NOMO-1 treated with dmso at 0.1 percent for 144 hours (cell line): ENCODE results near the gene ATXN7L3.
A peak's percentile ranks its signal among the peaks of the same experiment; 100 is the strongest.

Experiments used
- DNase-seq: peaks from one replicate; lab custom pipeline; 2025; ENCODE audit not compliant: unreplicated experiment; lab: John Stamatoyannopoulos, UW

The ATXN7L3 gene

GRCh38 chr17:44219108-44219615 lies 19.5 kb upstream of the ATXN7L3 start:
- DNase-seq = peak; percentile 39

GRCh38 chr17:44218344-44219107 lies 18.8 kb upstream of the ATXN7L3 start:
- peak; percentile 89 for DNase-seq

DNA sequence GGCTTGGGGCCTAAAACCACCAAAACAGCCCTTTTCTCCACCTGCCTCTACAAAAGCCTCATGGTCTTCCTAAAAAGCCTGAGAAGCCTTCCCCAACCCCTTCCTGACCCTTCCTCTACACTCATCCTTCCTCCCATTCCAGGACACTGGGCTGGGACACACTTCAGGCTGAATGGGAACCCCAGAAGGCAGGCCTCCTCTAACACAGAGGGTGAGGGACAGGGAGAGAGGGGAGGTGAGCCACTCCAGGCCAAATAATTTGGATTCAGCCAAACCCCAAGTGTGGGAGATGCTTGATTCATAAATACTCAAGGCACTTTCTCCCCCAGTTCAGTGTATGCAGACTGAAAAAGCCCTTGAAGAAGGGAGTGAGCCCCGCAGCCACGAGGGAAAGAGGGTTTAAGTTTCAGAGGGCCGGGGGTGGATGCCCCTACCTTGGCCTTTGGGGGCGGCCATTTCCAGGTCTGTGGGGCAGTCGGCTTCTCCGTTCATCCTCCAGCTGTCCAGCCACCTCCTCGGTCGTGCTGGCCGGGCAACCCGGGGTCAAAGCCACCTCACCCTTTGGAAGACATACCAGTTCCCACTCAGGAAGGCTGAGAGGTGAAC lies 18.2 kb upstream of the ATXN7L3 start:
- no peak for DNase-seq

DNA sequence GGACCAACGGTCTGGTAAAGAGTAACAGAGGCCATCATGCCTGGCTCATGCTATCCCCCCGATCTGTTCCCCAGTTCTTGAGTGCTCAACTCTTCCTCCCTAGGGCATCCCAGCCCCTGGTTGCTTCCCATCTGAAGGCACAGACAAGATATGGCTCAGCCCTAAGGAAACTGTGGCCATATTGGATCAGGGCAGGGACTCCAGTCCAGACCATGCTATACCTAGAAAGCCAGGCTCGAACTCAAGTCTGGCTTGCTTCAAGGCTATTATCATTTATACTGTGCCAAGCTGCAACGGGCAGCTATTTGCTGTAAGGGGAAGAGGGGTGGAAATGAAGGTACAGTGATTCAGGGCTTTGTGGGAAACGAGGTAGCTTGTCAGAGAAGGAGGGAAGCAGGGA lies 17.0 kb upstream of the ATXN7L3 start:
- no peak for DNase-seq

DNA sequence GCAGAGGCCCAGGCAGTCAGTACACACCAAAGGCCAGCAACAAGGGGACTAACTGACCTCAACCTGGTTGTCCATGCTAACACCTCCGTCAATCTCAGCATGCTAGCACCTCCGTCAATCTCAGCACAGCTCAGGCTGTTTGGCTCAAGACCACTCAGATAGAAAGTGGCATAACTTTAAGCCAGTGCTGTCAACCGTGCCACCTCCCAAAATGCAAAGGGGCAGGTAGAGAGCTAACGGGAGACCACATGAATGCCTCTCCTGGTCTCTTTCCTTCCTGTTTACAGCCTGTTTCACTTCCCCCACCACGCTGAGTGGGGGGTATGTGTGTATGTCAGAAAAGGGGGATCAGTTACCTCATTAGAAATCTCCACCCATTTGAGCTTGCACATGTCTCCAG lies 16.5 kb upstream of the ATXN7L3 start:
- DNase-seq = no peak

GRCh38 chr17:44214896-44215295 lies 15.2 kb upstream of the ATXN7L3 start:
- DNase-seq = no peak

DNA sequence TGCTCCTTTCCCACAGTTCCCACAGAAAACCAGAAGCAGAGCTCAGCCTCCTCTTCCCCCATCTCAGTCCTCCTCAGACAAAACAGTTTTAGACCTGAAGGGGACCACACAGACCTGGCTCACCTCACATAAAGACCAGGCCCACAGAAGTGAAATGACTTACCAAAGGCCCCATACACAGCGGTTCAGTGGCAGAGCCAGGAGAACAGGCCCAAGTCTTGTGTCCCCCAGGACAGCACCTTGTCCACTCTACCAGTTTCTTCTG lies 14.5 kb upstream of the ATXN7L3 start:
- no peak for DNase-seq

DNA sequence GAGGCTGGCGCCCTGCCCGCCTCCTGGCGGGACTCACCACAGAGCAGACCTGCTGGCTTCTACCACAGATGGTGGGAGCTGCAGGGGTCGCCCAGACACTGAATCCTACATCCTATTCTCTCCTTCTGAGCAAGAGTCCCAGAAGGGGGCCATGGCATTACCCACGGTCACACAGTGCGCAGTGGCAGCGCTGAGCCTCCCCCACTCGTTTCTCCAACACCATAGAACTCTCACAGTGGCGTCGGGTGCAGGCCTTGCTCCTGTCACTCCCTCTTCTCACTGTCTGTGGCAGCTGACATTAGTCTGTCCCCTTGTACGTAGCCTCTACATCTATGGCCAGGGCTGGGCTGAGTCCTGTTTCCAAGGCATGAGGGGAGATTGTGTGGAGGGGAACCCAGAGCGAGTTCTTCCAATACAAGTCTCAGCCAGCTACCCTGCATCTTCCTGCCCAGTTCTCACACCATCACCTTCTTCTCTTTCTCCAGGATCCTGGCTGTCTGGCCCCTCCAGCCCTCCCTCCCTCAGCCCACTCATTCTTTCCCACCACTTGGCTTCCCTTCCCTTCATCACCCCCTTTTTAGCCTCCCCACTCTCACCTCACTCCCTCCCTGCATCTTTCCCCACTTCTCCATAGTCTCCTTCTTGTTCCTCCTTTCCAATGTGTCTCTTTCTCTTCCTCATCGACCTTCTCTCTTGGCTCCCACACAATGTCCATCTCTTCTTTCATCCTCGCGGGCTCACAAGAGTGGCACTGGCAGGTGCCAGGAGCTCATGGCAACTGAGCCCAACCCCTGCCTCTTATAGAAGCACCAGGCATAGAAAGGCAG lies 13.9 kb upstream of the ATXN7L3 start:
- DNase-seq = no peak

DNA sequence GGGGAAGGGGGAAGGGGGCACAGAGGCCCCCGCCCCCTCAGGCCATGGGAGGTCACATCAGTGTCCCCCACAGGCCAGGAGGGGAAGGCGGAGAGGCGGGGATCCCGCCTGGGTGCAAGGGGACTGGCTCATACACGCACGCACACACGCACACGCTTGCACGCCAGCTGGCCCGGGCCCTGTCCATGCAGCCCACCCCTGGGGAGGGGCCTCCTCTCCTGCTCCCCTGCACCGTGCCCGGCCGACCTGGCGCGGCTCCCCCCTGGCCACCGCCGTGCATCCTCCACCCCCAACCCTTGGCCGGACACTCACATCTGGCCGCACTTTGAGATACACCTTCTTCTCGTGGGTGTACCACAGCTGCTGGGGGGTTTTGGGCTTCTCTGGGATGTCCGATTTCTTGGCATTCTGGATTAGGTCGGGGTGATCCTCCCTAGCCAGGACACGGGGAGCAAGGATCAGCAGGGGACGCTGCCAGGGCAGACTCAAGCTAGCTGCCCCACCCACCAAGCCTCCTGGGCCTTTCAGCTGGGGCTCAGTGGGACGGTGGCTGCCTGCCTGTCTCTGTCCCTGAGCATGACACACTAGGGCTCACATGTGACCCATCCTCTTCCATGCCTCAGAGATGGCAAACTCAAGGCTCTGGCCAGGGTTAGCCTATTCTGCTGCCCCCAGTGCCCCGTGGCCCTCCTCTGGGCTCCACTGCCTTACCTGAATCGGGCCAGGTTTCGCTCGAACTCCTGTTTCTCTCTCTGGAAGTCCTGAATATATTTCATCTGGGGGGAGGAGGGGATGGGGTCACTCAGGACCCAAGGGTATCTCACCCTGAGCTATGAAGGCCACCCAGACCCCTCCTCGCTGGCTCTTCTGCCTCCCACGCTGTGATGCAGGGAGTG lies 13.1 kb upstream of the ATXN7L3 start:
- no peak for DNase-seq

DNA sequence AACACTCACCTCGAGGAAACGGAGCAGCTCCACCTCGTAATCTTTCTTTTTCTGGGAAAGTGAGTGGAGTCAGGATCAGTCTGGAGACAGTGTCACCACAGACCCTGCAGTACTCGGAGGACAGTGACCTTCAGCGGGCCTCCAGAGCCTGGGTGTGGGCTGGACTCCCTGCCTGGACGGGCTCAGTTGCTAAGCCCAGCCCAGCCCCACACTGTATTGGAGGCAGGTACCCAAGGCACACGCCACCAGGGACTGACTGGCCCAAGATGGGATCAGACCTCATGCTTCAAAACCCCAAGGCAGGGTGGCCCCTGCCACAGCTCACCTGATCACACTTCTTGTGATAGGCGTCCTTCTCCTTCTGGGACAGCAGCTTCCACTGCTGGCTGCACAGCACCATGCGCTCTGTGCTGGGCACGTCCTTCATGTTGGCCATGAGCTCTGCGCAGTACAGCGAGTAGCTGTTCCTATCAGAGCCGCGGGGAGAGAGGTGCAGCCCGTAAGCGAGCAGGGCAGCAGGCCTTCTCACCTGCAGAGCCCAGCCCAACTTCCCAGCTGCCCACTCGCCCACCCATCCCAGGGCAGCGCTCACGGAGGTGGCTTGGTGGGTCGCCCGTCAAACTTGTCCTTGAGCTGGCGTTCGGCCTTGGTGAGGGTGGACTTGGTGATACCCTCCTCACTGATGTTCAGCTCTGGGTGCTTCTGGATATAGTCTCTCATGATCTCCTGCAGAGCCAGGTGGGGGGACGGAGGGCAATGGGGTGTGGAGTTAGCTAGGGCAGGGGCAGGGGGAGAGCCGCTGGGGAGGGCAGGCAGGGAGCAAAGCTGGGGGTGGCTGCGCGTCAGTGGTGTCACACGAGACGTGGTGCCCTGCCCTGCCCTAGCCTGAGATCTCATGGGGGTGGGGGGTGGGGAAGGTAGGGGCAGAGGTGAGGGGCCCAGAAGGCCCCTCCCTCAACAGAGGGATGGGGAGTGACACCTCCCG lies 11.9 kb upstream of the ATXN7L3 start:
- DNase-seq = no peak

GRCh38 chr17:44210342-44211192 lies 10.9 kb upstream of the ATXN7L3 start:
- DNase-seq = peak; percentile 95

DNA sequence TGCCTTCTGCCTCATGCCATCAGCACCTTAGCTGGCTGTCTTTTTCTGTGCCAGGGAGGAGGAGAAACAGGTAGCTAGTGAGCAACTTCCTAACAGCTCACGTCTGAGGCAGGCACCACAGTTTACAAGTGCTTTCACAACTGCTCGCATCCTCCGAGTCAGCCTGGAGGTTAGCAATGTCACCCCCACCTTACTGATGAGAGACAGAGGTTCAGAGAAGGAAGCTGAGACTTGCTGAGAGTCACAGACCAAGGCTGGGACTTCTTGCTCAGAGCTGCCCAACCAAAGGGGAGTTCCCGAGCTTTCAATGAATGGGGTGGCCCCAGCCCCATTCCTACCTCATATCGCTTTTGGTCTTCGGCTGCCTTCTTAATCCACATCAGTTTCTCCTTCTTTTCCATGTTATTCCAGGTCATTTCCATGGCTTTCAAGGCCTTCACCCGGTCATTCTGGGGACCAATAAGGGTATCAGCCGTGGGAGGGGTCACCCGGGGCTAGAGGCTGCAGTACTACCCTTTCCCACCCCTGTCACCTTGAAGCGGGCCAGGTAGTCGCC lies 10.2 kb upstream of the ATXN7L3 start:
- no peak for DNase-seq

- DNase-seq = no peak
Measured at GRCh38 chr17:44207743-44208142, 8.1 kb upstream of the ATXN7L3 start.

- no peak for DNase-seq
Measured at GRCh38 chr17:44207319-44207718, 7.6 kb upstream of the ATXN7L3 start.

DNA sequence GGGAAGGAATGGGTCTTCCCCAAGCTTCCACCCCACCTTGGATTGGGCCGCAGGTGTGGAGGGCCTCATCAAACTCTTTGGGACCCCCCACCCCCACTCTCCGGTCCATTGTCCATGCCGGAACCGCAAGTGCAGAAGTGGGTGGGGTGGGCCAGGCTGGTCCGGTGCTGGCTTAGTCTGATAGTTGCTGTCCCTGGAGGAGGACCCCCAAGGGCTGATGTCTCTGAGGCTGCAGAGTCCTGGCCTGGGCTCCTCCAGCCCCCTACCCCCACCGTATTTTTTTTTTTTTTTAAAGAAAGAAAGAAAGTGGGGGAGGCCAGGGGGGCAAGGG lies 7.1 kb upstream of the ATXN7L3 start:
- DNase-seq = no peak

DNA sequence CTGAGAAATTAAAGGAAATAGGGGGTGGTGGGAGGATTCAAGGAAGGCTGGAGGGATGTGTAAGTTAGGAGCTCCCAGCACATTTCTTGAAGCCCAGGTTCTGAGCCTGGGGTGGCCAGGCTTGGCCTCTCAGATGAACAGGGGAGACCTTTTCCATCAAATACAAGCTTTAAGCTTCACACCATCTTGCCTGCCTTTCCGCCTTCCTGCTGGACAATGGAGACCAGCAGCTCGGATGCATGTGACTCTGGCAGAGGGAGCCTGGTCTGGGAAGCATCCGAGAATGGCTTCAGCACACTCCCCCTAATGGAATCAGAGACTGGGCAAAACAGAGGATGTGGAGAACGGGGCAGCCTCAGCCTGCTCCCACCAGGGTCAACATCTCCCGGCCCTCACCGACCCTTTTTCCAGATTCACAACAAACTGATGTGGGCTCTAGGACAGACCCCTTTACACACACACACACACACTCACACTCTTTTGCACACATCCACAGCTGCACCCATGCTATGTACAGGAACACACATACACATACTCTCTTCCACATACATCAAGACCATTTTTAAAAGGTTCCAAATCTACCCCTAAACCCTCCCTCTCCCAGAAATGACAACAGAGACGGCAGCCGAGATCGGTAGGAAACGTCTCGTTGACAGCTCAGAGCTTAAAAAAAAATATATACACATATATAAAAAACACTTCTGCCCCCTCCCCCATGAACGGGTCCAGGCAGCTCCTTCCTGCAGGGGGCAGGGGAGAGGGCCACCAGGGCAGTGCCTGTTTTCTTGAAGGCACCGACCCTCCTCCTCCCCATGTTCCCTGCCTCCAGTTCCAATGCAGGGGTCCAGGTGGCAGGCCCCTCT lies 6.5 kb upstream of the ATXN7L3 start:
- no peak for DNase-seq

- no peak for DNase-seq
Measured at GRCh38 chr17:44204441-44204882, 4.8 kb upstream of the ATXN7L3 start.
